Measurements from ENCODE around the gene SKOR1. TPM values are rescaled to one million over a fixed set of nuclear protein-coding genes. Genes with fewer than 3 reads are reported as not detected.

SKOR1 gene
- total RNA-seq, 1 donor from 2014 or later: 0.48 TPM

DNA sequence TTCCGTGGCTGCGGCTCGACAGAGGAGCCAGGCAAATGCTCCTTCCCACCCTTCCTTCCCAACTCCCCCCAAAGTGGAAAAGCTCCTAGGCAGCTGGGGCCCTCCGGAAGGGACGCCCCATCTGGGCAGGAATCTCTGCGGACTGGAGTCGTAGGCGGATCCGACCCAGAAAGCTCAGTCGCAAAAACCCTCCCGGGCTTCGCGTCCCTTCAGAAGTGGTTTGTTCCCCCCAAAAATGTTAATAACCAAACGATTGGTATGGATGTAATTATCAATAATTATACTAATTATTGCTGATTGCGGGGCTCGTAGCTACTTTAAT lies 10.8 kb downstream of the SKOR1 start:
- no peak for TF ChIP-seq CTCF (IDR thresholded peaks at IDR 0.05)
- no peaks in the 10 kb centered on the region for H3K36me3 Mint-ChIP-seq (ENCODE audit: unreplicated experiment)
- no peak for DNase-seq (ENCODE audit: extremely low spot score, unreplicated experiment)
- peak overlapping the region; percentile 55 for H3K4me3 Mint-ChIP-seq (ENCODE audit: unreplicated experiment)
- no peaks in the 10 kb centered on the region for H3K9me3 Mint-ChIP-seq (ENCODE audit: unreplicated experiment)
- H3K27me3 Mint-ChIP-seq (ENCODE audit: unreplicated experiment): peaks cover 42% of the 10 kb centered on the region
- H3K4me1 Mint-ChIP-seq (ENCODE audit: unreplicated experiment): peaks cover 46% of the 10 kb centered on the region
- H3K27ac Mint-ChIP-seq (ENCODE audit: unreplicated experiment): no peak overlapping the region

GRCh38 chr15:67836477-67836876 lies 11.2 kb downstream of the SKOR1 start:
- Mint-ChIP-seq H3K9me3 (ENCODE audit: unreplicated experiment) (no peaks in the 10 kb centered on the region), H3K4me1 (ENCODE audit: unreplicated experiment) (peaks cover 50% of the 10 kb centered on the region), H3K27ac (ENCODE audit: unreplicated experiment) (no peak overlapping the region), H3K27me3 (ENCODE audit: unreplicated experiment) (peaks cover 38% of the 10 kb centered on the region), H3K4me3 (ENCODE audit: unreplicated experiment) (peak overlapping the region; percentile 55), H3K36me3 (ENCODE audit: unreplicated experiment) (no peaks in the 10 kb centered on the region)
- TF ChIP-seq CTCF (IDR thresholded peaks at IDR 0.05): peak; percentile 84
- DNase-seq (ENCODE audit: extremely low spot score, unreplicated experiment): no peak

GRCh38 chr15:67836955-67837354 lies 11.6 kb downstream of the SKOR1 start:
- Mint-ChIP-seq H3K4me3 (ENCODE audit: unreplicated experiment) (no peak overlapping the region), H3K27me3 (ENCODE audit: unreplicated experiment) (peaks cover 37% of the 10 kb centered on the region), H3K9me3 (ENCODE audit: unreplicated experiment) (no peaks in the 10 kb centered on the region), H3K36me3 (ENCODE audit: unreplicated experiment) (no peaks in the 10 kb centered on the region), H3K4me1 (ENCODE audit: unreplicated experiment) (peaks cover 51% of the 10 kb centered on the region), H3K27ac (ENCODE audit: unreplicated experiment) (no peak overlapping the region)
- no peak for TF ChIP-seq CTCF (IDR thresholded peaks at IDR 0.05)
- DNase-seq (ENCODE audit: extremely low spot score, unreplicated experiment): no peak

GRCh38 chr15:67838789-67839332 lies 13.6 kb downstream of the SKOR1 start:
- peaks cover 28% of the 10 kb centered on the region for H3K27me3 Mint-ChIP-seq (ENCODE audit: unreplicated experiment)
- peak overlapping the region; percentile 93 for H3K27ac Mint-ChIP-seq (ENCODE audit: unreplicated experiment)
- no peak for DNase-seq (ENCODE audit: extremely low spot score, unreplicated experiment)

GRCh38 chr15:67839499-67839928 lies 14.2 kb downstream of the SKOR1 start:
- Mint-ChIP-seq H3K36me3 (ENCODE audit: unreplicated experiment) (no peaks in the 10 kb centered on the region), H3K27ac (ENCODE audit: unreplicated experiment) (peak overlapping the region; percentile 93), H3K27me3 (ENCODE audit: unreplicated experiment) (peaks cover 22% of the 10 kb centered on the region), H3K4me3 (ENCODE audit: unreplicated experiment) (peak overlapping the region; percentile 87), H3K4me1 (ENCODE audit: unreplicated experiment) (peaks cover 56% of the 10 kb centered on the region), H3K9me3 (ENCODE audit: unreplicated experiment) (no peaks in the 10 kb centered on the region)
- no peak for DNase-seq (ENCODE audit: extremely low spot score, unreplicated experiment)
- no peak for TF ChIP-seq CTCF (IDR thresholded peaks at IDR 0.05)

More at GRCh38 chr15:67838789-67839332, 13.6 kb downstream of the SKOR1 start:
- no peak for TF ChIP-seq CTCF (IDR thresholded peaks at IDR 0.05)
- Mint-ChIP-seq H3K36me3 (ENCODE audit: unreplicated experiment) (no peaks in the 10 kb centered on the region), H3K4me1 (ENCODE audit: unreplicated experiment) (peaks cover 54% of the 10 kb centered on the region), H3K4me3 (ENCODE audit: unreplicated experiment) (peak overlapping the region; percentile 56), H3K9me3 (ENCODE audit: unreplicated experiment) (no peaks in the 10 kb centered on the region)

Data from osteocyte (in vitro differentiated cells).